ENCODE measurements around the gene CTAGE9.

DNA sequence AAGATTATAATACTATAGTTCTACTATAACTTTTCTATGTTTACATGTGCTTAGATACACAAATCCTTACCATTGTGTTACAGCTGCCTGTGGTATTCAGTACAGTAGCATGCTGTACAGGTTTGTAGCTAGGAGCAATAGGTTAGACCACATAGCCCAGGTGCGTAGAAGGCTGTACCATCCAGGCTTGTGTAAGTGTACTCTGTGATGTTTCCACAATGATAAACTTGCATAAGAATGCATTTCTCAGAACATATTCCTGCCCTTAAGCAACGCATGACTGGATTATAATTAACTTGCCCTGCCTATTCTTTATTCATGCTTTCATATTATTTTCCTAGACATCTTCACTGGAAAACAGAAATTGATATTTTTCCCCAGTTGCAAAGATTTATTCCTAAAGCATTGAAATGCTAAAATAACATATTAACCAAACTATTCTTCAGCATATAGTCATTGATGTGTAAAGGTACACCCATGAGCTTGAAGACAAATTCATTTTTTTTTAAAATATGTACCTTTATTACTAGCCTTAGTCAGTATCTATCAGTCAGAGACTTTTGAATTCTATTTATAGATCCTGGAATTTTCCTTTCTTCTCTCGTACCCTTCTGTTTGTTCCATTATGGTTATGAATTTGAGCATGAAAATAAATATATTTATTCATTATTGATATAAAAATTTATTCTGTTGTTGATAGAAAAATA is 7.2 kb upstream of the CTAGE9 start:
- TF ChIP-seq POLR2AphosphoS5 (IDR thresholded peaks at IDR 0.05) = no peak
- no peak for TF ChIP-seq CTCF (IDR thresholded peaks at IDR 0.05 in 8 of 11, conservative IDR thresholded peaks at IDR 0.05 in 3 of 11)
